Thyroid gland (tissue), 4 donors: ENCODE data around the gene MAP2K5. TPM values are rescaled to one million over a fixed set of nuclear protein-coding genes. Genes with fewer than 3 reads are reported as not detected.

Source experiments
- DNase-seq, 2 donors: peaks; one replicate each; pipeline ENCODE4 v3.0.0-alpha.2; 2019
- H3K27ac ChIP-seq, 3 donors: fragments of 200-600 bp; sonication (generic); 1 replicate in 2 of 3; 2 replicates in 1 of 3; pipeline ENCODE4 v1.5.1; 2016 to 2019; ENCODE audit warnings: mild to moderate bottlenecking in 1 of 3, moderate library complexity in 1 of 3
- H3K27me3 ChIP-seq: fragments of 200-600 bp; sonication (generic); one replicate; pipeline ENCODE4 v1.5.1; 2019
- H3K36me3 ChIP-seq, 2 donors: fragments of 200-600 bp; sonication (generic); one replicate each; pipeline ENCODE4 v1.5.1; 2016 to 2019
- H3K4me1 ChIP-seq, 2 donors: fragments of 200-600 bp; sonication (generic); one replicate each; pipeline ENCODE4 v1.5.1; 2017 to 2019
- H3K4me3 ChIP-seq, 3 donors: fragments of 200-600 bp; sonication (generic); replicated peaks in 1 of 3; 1 replicate in 2 of 3; 2 replicates in 1 of 3; pipeline ENCODE4 v1.5.1; 2016; ENCODE audit warnings: mild to moderate bottlenecking in 1 of 3
- H3K9me3 ChIP-seq: fragments of 200-600 bp; sonication (generic); one replicate; pipeline ENCODE4 v1.5.1; 2017
- POLR2A ChIP-seq, 2 donors: fragments of 450-650 bp; IDR thresholded peaks; one replicate each; pipeline ENCODE4 v1.6.1; 2017; ENCODE audit warnings: antibody characterized with exemption in 2 of 2, mild to moderate bottlenecking in 2 of 2, moderate library complexity in 1 of 2
- WGBS, 2 donors: methylation state at CpG; one replicate each; pipeline ENCODE4 v1.1.5; 2017; 5-methylcytosine and 5-hydroxymethylcytosine counted together
- intact Hi-C: fragments of 100-400 bp; cut with DNase I; formaldehyde crosslinking; loops from one replicate; pipeline ENCODE4 v1.15.1; 2023
- total RNA-seq, 4 donors: library from RNA; depleted of rRNA; stranded (reverse); fragments of >200 nt; gene quantifications; one replicate each; pipeline ENCODE4 v1.2.3, GENCODE V29; 2016
- TF ChIP-seq, protein P1 (sequence below), 6 experiments: fragments of 200-600 bp in 3 of 6; fragments of 450-650 bp in 3 of 6; sonication (generic) in 3 of 6; IDR thresholded peaks; one replicate each; pipeline ENCODE4 v1.5.1; 2016 to 2019; ENCODE audit warnings: antibody characterized with exemption in 6 of 6, mild to moderate bottlenecking in 2 of 6, inconsistent platforms in 1 of 6, moderate library complexity in 1 of 6

MAP2K5 gene
- total RNA-seq, 4 donors from 2014 or later = 10.2 to 32.1 (median 15.9) TPM

DNA sequence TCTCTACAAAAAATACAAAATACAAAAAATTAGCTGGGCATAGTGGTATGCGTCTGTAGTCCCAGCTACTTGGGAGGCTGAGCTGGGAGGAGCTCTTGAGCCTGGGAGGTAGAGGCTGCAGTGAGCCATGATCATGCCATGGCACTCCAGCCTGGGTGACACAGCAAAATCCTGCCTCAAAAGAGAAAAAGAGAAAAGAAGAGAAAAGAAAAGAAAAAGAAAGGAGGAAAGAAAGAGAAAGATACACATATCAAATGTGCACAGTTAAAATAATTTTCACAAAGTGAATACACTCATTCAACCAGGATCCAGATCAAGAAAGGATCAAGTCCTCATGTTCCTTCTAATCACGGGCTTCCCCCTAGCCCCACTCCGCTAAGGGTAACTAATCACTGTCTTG lies 27.4 kb upstream of the MAP2K5 start:
- TF ChIP-seq, protein P1, sequence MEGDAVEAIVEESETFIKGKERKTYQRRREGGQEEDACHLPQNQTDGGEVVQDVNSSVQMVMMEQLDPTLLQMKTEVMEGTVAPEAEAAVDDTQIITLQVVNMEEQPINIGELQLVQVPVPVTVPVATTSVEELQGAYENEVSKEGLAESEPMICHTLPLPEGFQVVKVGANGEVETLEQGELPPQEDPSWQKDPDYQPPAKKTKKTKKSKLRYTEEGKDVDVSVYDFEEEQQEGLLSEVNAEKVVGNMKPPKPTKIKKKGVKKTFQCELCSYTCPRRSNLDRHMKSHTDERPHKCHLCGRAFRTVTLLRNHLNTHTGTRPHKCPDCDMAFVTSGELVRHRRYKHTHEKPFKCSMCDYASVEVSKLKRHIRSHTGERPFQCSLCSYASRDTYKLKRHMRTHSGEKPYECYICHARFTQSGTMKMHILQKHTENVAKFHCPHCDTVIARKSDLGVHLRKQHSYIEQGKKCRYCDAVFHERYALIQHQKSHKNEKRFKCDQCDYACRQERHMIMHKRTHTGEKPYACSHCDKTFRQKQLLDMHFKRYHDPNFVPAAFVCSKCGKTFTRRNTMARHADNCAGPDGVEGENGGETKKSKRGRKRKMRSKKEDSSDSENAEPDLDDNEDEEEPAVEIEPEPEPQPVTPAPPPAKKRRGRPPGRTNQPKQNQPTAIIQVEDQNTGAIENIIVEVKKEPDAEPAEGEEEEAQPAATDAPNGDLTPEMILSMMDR (IDR thresholded peaks at IDR 0.05) = no peak
- no peak for TF ChIP-seq POLR2A (IDR thresholded peaks at IDR 0.05)
- H3K4me3 ChIP-seq = no peak overlapping the region
- WGBS, 2 donors = 90 to 98% methylated on average over 3 of the region's 3 CpGs
- no peak for DNase-seq
- H3K9me3 ChIP-seq = no peaks in the 10 kb centered on the region
- H3K27me3 ChIP-seq = no peaks in the 10 kb centered on the region
- H3K27ac ChIP-seq = no peak overlapping the region
- peaks cover 0 to 10% of the 10 kb centered on the region in 2 donors for H3K36me3 ChIP-seq
- H3K4me1 ChIP-seq = no peaks in the 10 kb centered on the region
- intact Hi-C loops = no loop called here

DNA sequence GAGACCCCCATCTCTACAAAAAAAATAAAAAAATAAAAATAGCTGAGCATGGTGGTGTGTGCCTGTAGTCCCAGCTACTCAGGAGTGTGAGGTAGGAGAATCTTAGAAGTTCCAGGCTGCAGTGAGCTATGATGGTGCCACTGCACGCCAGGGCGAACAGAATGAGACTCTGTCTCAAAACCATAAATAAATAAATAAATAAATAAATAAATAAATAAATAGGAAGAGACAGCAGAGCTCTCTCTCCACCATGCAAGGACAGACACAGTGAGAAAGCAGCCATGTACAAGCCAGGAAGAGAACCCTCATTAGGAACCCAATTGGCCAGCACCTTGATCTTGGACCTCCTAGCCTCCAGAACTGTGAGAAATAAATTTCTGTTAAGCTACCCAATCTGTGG lies 26.9 kb upstream of the MAP2K5 start:
- Histone ChIP-seq H3K9me3 (no peaks in the 10 kb centered on the region), H3K4me1 (no peaks in the 10 kb centered on the region), H3K27ac (no peak overlapping the region), H3K27me3 (no peaks in the 10 kb centered on the region), H3K36me3 (peaks cover 0 to 10% of the 10 kb centered on the region in 2 donors), H3K4me3 (no peak overlapping the region)
- intact Hi-C loops = no loop called here
- TF ChIP-seq POLR2A (IDR thresholded peaks at IDR 0.05) = no peak
- no peak for DNase-seq
- 94 to 98% methylated on average over 2 of the region's 2 CpGs for WGBS, 2 donors

DNA sequence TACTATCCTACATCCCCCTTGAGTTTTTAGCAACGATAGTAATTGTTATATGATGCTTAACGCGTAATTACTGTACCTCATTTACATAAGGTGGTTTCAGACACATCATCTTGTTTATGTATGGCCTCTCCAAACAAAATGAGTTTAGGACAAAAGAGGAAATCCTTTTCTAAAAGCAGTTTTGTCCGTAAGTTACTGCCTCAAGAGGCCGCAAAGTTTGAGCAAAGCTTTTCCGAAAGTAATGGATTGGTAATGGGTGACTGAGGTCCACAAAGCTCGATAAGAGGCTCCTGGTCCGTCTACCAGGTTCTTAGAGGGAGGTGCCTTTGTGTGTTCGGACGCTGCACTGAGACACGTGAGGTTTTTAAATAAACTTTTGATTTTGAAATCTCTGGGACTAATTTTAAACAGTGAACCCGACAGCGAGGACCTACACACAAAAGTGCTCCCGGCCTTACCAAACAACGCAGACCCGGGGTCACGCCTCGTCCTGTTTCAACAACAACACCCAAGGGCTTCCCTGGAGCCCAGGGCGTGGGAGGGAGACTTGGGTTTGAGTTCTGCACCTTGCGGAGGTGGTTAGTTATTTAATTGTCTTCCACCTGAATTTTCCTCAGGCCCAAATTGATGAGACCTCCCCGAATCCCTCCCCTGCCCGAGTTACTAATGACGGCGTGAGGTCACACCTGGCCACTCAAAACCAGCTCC lies 22.0 kb upstream of the MAP2K5 start:
- intact Hi-C loops = loop anchor here (5.0 kb wide), 1 partner anchor 317 kb away; no protein-coding TSS in a partner anchor

DNA sequence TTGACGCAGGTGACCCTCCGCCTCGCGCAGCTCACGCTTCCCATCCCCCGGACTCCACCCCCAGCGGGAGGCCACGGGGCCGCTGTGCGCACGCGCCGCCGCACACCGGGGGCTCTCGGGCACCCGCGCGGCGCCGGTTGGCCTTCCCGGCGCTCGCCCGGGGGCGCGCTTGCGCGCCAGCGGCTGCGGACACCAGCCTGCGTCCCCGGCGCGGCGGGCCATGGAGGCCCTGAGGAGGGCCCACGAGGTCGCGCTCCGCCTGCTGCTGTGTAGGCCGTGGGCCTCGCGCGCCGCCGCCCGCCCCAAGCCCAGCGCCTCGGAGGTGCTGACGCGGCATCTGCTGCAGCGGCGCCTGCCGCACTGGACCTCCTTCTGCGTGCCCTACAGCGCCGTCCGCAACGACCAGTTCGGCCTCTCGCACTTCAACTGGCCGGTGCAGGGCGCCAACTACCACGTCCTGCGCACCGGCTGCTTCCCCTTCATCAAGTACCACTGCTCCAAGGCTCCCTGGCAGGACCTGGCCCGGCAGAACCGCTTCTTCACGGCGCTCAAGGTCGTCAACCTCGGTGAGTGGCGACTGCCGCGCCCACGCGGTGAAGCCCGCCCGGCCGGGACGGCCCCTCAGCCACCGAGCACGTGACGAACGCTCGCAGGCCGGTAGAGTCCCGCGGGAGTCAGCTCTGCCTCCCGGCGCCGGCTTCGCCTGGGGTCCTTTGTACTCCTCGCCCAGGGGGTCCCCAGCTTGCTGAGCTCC lies 21.3 kb upstream of the MAP2K5 start, which contains the start of gene C15orf61:
Gene C15orf61 (plus strand): TSS at position 103 of the 754 bp plus-strand sequence. CDS start 118 bp downstream, at position 221.
- no peaks in the 10 kb centered on the region for H3K27me3 ChIP-seq
- no peaks in the 10 kb centered on the region for H3K36me3 ChIP-seq
- DNase-seq = peak; percentile 93 to 95
- H3K4me1 ChIP-seq = peaks cover 17 to 20% of the 10 kb centered on the region in 2 donors
- intact Hi-C loops = loop anchor here (5.0 kb wide), 1 partner anchor 316 kb away; no protein-coding TSS in a partner anchor
- WGBS, 2 donors = 2 to 4% methylated on average over 10 to 17 of the region's 94 CpGs
- H3K27ac ChIP-seq = peak within 1 kb of the TSS; percentile 94 to 99 (median 99)
- TF ChIP-seq, protein P1 (IDR thresholded peaks at IDR 0.05) = no peak
- TF ChIP-seq POLR2A (IDR thresholded peaks at IDR 0.05) = peak; percentile 62 to 85
- no peaks in the 10 kb centered on the region for H3K9me3 ChIP-seq
- H3K4me3 ChIP-seq = peak within 1 kb of the TSS; percentile 32 to 75 (median 71)

More for the DNA sequence above, 22.0 kb upstream of the MAP2K5 start:
- Histone ChIP-seq H3K36me3 (no peaks in the 10 kb centered on the region), H3K27ac (peak overlapping the region; percentile 94 to 99 (median 99)), H3K9me3 (no peaks in the 10 kb centered on the region), H3K4me1 (peaks cover 17 to 20% of the 10 kb centered on the region in 2 donors), H3K27me3 (no peaks in the 10 kb centered on the region), H3K4me3 (peak overlapping the region in 2 of 3 donors; percentile 10 to 75)
- WGBS, 2 donors = 16% methylated on average over 21 to 24 of the region's 24 CpGs
- DNase-seq = no peak
- no peak for TF ChIP-seq POLR2A (IDR thresholded peaks at IDR 0.05)
- TF ChIP-seq, protein P1 (IDR thresholded peaks at IDR 0.05) = no peak

DNA sequence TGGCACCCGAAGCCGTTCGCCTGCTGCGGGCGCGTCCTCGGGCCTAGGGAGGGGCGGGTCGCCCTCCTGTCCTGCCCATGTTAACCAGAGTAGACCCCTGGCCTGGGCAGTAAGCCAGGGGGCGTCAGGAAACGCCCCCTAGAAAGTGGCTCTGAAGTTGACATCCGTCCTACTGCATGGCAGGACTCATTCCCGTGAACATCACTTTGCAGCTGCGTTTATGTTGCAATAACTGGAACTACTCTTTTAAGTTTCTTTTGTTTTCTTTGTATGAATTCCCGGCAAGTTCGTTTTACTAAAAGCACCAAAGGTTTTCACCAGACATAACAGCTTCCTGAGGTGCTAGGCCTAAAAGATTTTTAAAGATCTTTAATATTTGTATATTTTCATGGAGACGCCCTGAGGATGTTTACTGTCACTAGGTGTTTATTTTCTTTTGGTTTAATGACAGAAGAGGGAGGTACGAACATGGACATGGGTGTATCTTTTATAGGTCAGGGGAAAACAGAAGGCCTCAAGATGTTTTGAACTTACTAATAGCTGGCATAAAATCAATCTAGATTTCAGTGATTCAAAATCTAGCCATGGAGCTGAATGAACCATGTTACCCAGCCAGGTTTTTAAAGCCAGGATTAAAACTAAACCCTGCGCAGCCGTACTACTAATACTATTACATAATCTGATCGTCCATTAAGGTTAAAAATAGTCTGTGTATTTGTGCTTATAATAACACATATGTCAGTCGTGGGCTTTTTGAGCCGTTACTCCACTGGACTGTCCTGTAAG lies 20.5 kb upstream of the MAP2K5 start:
- DNase-seq = peak in 1 of 2 donors; percentile 11
- Histone ChIP-seq H3K4me3 (peak overlapping the region; percentile 32 to 75 (median 71)), H3K9me3 (no peaks in the 10 kb centered on the region), H3K4me1 (peaks cover 17 to 20% of the 10 kb centered on the region in 2 donors), H3K27ac (peak overlapping the region; percentile 82 to 99 (median 99)), H3K27me3 (no peaks in the 10 kb centered on the region), H3K36me3 (no peaks in the 10 kb centered on the region)
- intact Hi-C loops = loop anchor here (5.0 kb wide), 1 partner anchor 315 kb away; no protein-coding TSS in a partner anchor
- TF ChIP-seq POLR2A (IDR thresholded peaks at IDR 0.05) = no peak
- TF ChIP-seq, protein P1 (IDR thresholded peaks at IDR 0.05) = no peak
- WGBS, 2 donors = 1 to 4% methylated on average over 14 to 21 of the region's 23 CpGs
